ENCODE data around the gene CHD6. TPM values are rescaled to one million over a fixed set of nuclear protein-coding genes. Genes with fewer than 3 reads are reported as not detected.

The CHD6 gene
- total RNA-seq, 1 experiment from 2014 or later = 20.9 TPM

DNA sequence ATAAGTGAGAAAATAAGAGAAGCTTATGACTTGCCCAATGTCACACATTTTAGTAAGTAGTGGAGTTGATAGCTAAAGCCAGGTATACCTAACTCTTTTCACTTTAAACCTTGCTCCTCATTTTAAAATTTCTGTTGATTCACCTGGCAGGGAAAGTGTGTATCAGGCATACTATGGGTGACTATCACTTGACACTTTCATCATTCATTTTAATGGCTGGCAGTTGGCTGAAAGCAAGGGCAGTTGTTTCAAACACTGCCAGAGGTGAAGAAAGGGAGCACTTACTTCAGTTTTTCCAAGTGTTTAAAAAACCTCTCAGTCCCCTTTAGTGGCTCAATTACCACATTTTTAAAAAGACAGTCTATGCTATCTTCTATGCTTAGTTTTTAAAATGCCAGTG, 173.4 kb downstream of the CHD6 start:
- no peak for DNase-seq (ENCODE audit: low read depth in 1 of 2, low spot score in 2 of 2)
- no peaks in the 10 kb centered on the region for H3K9me3 ChIP-seq (replicated peaks)
- H3K36me3 ChIP-seq = peaks cover 77% of the 10 kb centered on the region
- H3K4me3 ChIP-seq = no peak overlapping the region
- no peak overlapping the region for H3K27ac ChIP-seq
- no peaks in the 10 kb centered on the region for H3K27me3 ChIP-seq (replicated peaks)
- no peaks in the 10 kb centered on the region for H3K4me1 ChIP-seq (replicated peaks)

DNA sequence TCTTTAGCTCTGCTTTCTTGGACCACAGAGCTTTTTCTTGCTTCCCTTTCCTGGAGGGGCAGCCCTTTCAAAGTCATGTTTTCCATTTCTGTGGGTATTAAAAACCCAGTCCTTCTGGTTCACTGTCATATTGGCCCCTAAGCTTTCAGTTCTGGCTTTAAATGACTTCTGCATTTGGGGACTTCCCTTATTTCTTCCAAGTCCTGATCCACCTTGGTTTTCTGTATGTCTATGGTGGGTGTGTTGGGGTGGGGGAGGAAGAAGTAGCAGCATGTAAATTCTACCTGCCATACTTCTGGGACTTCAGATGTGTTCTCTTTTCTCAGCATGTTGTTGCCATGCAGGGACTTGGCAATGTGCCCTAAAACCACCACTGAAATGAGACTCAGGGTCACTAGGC, 174.5 kb downstream of the CHD6 start:
- H3K9me3 ChIP-seq (replicated peaks) = no peaks in the 10 kb centered on the region
- no peaks in the 10 kb centered on the region for H3K27me3 ChIP-seq (replicated peaks)
- DNase-seq (ENCODE audit: low read depth in 1 of 2, low spot score in 2 of 2) = no peak
- no peak overlapping the region for H3K4me3 ChIP-seq
- no peaks in the 10 kb centered on the region for H3K4me1 ChIP-seq (replicated peaks)
- peaks cover 77% of the 10 kb centered on the region for H3K36me3 ChIP-seq
- H3K27ac ChIP-seq = no peak overlapping the region

DNA sequence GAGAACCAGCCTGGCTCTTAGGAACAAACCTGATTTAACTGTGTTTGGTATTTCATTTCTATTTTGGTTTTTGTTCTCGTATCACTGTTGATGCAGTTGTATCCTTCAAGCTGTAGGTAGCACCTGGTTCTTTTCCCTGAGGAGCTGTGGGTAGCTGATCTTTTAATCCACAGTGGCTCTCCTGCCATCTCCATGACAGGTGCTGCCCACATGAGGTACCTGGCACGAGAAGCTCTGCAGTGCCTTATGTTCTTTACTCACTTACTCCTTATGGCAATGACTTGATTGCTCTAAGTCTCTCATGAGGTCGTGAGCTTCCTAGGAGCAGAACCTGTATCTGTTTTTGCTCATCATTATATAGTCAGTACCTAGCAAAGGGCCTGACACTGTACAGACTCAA, 177.3 kb downstream of the CHD6 start:
- peaks cover 54% of the 10 kb centered on the region for H3K36me3 ChIP-seq
- no peaks in the 10 kb centered on the region for H3K4me1 ChIP-seq (replicated peaks)
- no peak overlapping the region for H3K27ac ChIP-seq
- DNase-seq (ENCODE audit: low read depth in 1 of 2, low spot score in 2 of 2) = no peak
- no peaks in the 10 kb centered on the region for H3K9me3 ChIP-seq (replicated peaks)
- H3K4me3 ChIP-seq = no peak overlapping the region
- no peaks in the 10 kb centered on the region for H3K27me3 ChIP-seq (replicated peaks)

DNA sequence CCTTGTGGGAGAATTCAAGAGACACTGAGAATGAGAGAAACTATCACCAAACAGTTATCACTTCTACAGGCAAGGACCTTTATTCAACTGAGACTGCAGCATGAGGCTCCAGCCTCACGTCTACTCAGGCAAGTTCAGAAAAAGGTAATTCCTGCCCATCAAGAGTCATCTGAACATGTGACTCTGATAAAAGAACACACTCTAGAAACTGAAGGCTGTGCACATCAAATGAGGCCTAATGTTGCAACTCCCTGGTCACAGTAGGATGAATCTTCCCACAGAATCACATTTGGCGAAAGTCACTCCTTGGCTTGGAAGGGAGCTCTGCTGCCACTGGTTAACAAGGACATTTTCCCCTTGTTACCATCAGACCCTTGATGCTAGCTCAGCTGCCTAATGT, 180.3 kb downstream of the CHD6 start:
- H3K36me3 ChIP-seq = peaks cover 27% of the 10 kb centered on the region
- H3K4me3 ChIP-seq = no peak overlapping the region
- DNase-seq (ENCODE audit: low read depth in 1 of 2, low spot score in 2 of 2) = no peak
- no peak overlapping the region for H3K27ac ChIP-seq
- H3K9me3 ChIP-seq (replicated peaks) = no peaks in the 10 kb centered on the region
- H3K27me3 ChIP-seq (replicated peaks) = no peaks in the 10 kb centered on the region
- no peaks in the 10 kb centered on the region for H3K4me1 ChIP-seq (replicated peaks)

DNA sequence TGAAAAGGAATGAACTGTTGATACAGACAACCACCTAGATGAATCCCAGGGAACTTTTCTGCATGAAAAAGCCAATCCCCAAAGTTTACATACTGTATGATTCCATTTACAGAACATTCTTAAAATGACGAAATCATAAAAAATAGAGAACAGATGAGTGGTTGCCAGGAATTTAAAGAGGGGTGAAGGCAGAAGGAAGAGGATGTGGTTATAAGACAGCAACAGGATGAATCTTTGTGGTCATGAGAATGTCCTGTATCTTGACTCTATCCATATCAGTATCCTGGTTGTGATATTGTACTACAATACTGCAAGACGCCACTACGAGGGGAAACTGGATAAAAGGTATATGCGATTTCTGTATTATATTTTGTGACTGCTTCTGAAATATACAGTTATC, 181.5 kb downstream of the CHD6 start:
- Histone ChIP-seq H3K27me3 (replicated peaks) (no peaks in the 10 kb centered on the region), H3K36me3 (peaks cover 23% of the 10 kb centered on the region), H3K4me1 (replicated peaks) (no peaks in the 10 kb centered on the region), H3K9me3 (replicated peaks) (no peaks in the 10 kb centered on the region), H3K27ac (no peak overlapping the region), H3K4me3 (no peak overlapping the region)
- DNase-seq (ENCODE audit: low read depth in 1 of 2, low spot score in 2 of 2) = no peak

DNA sequence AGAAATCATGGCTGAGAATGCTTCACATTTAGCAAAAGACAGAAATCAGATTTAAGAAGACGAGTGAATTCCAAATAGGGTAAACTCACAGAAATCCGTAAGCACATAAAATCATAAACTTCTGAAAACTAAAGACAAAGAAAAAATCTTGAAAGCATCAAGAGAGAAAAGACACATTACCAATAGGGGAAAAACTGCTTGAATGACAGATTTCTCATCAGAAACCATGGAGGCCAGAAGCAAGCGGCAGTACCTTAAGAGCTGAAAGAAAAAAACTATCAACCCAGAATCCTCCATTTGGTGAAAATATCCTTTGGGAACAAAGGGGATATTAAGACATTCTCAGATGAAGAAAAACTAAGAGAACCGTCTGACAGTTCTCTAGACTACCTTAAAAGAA, 185.0 kb downstream of the CHD6 start:
- Histone ChIP-seq H3K36me3 (peaks cover 3% of the 10 kb centered on the region; the same call in 1 of the 2 replicates), H3K27me3 (replicated peaks) (no peaks in the 10 kb centered on the region), H3K4me3 (no peak overlapping the region), H3K4me1 (replicated peaks) (peaks cover 9% of the 10 kb centered on the region), H3K27ac (no peak overlapping the region), H3K9me3 (replicated peaks) (no peaks in the 10 kb centered on the region)
- DNase-seq (ENCODE audit: low read depth in 1 of 2, low spot score in 2 of 2) = no peak

DNA sequence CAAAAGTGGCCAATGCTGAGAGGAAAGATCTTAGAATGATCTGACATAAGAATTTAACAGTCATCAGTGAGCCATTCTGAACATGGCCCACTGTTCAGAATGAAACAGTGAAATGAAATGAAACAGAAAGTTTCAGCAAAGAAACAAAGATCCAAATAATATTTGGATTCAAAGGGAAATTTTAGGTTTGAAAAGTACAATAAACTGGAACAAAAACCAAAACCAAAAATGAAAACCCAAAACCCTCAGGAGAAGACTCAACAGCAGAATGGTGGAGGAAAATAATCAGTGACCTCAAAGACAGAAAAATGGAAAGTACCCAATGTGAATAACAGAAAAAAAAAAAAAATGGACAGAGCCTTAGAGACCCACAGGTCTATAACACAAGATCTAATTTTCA, 185.4 kb downstream of the CHD6 start:
- Histone ChIP-seq H3K27me3 (replicated peaks) (no peaks in the 10 kb centered on the region), H3K9me3 (replicated peaks) (no peaks in the 10 kb centered on the region), H3K4me3 (no peak overlapping the region), H3K4me1 (replicated peaks) (peaks cover 14% of the 10 kb centered on the region), H3K27ac (no peak overlapping the region), H3K36me3 (peaks cover 7% of the 10 kb centered on the region)
- no peak for DNase-seq (ENCODE audit: low read depth in 1 of 2, low spot score in 2 of 2)

DNA sequence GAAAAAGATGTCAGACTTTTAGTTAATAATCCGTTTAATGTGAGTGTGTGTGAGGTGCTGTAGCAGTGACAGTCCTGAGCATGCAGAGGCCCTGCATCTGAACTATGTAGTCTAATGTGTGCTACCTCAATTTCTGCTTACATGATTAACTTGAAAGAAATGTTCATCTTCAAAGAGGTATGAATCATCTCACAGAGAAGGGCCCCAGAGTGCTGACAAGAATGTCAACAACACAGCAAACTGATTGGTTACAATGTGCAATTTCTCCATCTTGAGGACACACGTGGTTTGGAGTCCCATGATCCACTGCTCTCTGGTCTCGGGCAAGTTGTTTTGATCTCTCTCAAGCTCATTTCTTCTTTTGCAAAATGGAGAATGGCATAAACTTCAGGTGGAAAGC, 189.9 kb downstream of the CHD6 start:
- H3K36me3 ChIP-seq = peaks cover 40% of the 10 kb centered on the region
- peaks cover 15% of the 10 kb centered on the region for H3K4me1 ChIP-seq (replicated peaks)
- peak; percentile 54 to 55 for DNase-seq (ENCODE audit: low read depth in 1 of 2, low spot score in 2 of 2)
- no peaks in the 10 kb centered on the region for H3K9me3 ChIP-seq (replicated peaks)
- H3K27ac ChIP-seq = no peak overlapping the region
- H3K4me3 ChIP-seq = no peak overlapping the region
- H3K27me3 ChIP-seq (replicated peaks) = no peaks in the 10 kb centered on the region

DNA sequence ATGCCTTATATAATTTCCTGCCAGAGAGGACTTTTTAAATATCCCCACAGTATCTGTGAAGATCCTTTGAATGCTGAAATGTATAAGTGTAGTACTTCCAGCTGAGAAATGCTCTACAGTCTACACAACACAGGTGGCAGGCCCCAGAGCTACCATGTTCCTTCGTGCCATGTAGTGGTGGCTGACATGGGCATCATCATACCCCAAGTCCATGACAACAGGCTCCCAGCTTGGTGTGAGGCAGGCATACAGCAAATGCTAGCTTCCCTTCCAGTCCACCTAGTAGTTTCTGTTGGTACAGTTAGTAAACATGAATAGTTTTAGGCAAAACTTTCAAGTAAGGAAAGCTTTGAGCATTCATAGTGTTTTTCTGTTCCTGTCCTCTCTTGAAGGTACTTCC, 190.3 kb downstream of the CHD6 start:
- no peak for DNase-seq (ENCODE audit: low read depth in 1 of 2, low spot score in 2 of 2)
- Histone ChIP-seq H3K27me3 (replicated peaks) (no peaks in the 10 kb centered on the region), H3K9me3 (replicated peaks) (no peaks in the 10 kb centered on the region), H3K27ac (no peak overlapping the region), H3K4me1 (replicated peaks) (peaks cover 15% of the 10 kb centered on the region), H3K36me3 (peaks cover 45% of the 10 kb centered on the region), H3K4me3 (no peak overlapping the region)

DNA sequence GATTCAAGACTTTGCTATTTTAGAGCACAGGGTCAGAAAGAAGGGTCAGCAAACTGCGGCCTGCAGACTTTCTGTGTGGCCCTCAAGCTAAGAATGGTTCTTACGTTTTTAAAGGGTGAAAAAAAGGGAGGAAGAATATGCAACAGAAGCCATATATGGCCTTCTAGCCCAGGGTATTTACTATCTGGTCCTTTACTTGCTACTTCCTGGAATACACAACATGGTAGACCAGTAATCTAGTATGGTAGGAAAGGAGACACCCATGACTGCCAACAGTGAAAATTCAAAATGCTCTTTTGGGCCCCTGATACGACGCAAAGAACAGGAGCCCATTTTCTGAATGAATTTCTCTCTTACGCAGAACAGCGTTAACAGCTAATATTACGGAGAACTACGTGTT, 191.2 kb downstream of the CHD6 start:
- H3K9me3 ChIP-seq (replicated peaks) = no peaks in the 10 kb centered on the region
- no peaks in the 10 kb centered on the region for H3K27me3 ChIP-seq (replicated peaks)
- no peak overlapping the region for H3K4me3 ChIP-seq
- no peak overlapping the region for H3K27ac ChIP-seq
- H3K36me3 ChIP-seq = peaks cover 51% of the 10 kb centered on the region
- DNase-seq (ENCODE audit: low read depth in 1 of 2, low spot score in 2 of 2) = no peak
- peaks cover 15% of the 10 kb centered on the region for H3K4me1 ChIP-seq (replicated peaks)

DNA sequence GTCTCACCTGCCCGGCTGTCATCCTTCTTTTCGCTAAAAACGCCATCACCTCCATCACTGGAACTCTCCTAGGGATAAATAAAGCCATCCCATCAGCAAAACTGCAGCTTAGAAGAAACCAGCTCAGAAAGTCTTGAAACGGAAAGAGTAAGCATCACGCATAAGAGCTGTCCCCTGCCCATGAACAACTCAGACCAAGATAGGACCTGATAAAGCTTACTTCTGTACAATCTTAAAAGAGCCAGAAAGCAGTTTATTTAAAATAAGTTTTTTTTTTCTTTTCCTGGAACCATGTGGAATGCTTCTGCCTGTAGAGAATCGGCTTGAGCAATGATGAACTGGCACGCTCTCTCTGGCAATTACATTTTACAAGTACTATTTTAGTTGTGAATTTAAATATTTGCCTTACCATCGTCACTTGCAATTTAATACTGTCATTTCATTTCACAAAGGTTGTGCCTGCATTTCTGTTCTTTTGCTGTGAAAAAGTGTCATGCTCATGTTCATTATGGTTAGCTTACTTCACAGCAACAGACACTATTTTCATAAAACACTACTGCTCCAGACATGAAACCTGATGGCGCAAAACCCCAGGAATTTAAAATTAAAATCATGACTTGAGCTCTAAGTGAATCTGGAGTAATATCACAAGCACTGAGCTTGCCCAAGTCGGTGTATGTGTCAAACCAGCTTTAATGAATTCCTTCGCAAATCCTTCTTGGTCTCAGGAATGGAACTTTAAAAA, 191.9 kb downstream of the CHD6 start:
- Histone ChIP-seq H3K27ac (no peak overlapping the region), H3K9me3 (replicated peaks) (no peaks in the 10 kb centered on the region), H3K36me3 (peaks cover 58% of the 10 kb centered on the region), H3K4me1 (replicated peaks) (peaks cover 15% of the 10 kb centered on the region), H3K27me3 (replicated peaks) (no peaks in the 10 kb centered on the region), H3K4me3 (no peak overlapping the region)
- no peak for DNase-seq (ENCODE audit: low read depth in 1 of 2, low spot score in 2 of 2)

DNA sequence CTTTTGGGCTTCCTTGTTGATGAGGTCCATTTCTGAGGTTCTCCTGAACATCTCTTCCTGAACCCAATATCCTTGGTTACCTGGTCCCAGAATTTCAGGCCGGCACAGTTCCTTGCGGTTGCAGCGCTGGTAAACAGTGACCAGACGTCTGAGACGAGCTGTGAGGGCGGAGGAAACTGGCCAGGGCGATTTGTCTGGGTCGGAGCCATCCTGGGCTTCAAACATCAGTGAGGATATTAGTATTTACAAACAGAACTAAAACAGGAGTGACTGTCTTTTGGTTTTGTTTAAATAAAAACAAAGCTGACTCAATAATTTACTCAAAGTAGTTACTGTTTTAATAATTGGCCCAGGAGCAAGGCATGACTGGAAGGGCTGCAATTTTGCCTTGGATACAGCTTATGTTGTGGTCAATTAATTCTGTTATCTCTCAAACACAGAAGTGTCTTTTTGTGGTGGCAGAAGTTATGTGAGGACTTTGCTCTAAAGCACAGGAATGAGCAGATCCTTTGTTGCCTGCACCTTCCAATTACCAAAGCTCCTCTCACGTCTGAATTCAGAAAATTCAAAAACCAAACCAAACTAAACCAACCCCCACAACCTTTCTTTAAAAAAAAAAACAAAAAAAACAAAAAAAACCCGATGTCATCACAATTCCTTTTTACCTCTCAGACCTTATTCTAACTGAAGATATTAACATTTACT, 192.8 kb downstream of the CHD6 start:
- Histone ChIP-seq H3K27me3 (replicated peaks) (no peaks in the 10 kb centered on the region), H3K9me3 (replicated peaks) (no peaks in the 10 kb centered on the region), H3K4me3 (no peak overlapping the region), H3K27ac (no peak overlapping the region), H3K4me1 (replicated peaks) (peaks cover 15% of the 10 kb centered on the region), H3K36me3 (peaks cover 63% of the 10 kb centered on the region)
- no peak for DNase-seq (ENCODE audit: low read depth in 1 of 2, low spot score in 2 of 2)

DNA sequence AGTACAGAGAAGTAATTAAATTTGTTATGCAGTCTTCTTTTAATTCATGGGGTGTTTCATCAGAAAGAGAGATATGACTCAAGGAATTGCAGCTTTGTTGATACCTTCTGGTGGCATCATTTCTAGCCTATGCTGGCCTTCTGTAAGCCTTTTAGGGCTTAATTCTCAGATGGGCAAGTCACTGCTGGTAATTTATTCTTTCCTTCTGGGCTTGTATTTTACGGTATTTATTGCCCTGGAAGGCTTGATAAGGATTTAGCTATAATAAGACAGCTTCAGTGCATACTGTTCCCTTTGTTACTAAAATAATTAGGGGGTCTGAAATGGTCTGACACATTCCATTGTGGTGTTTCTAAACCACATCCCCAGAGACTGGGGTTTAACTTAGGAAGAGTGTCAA, 193.6 kb downstream of the CHD6 start:
- no peaks in the 10 kb centered on the region for H3K9me3 ChIP-seq (replicated peaks)
- DNase-seq (ENCODE audit: low read depth in 1 of 2, low spot score in 2 of 2) = no peak

DNA sequence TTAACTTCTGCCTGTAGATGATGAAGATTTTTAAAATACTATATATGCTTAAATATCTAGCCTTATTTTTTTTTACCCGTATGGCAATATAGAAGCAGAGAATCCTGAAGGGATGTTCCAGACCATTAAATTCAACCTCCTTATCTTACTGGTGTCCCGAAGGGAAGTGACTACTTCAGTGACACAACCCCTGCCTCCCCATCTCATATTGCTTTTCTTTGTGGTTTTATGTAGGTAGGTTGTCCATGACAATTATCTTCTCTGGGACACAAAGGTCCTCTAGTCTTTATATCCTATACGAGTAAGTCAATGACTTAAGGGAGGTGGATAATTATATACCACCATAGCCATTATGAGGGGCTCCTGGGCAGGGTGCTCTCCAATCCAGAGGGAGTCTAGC, 194.2 kb downstream of the CHD6 start:
- Histone ChIP-seq H3K9me3 (replicated peaks) (no peaks in the 10 kb centered on the region), H3K36me3 (peaks cover 69% of the 10 kb centered on the region), H3K4me3 (no peak overlapping the region), H3K27ac (no peak overlapping the region), H3K4me1 (replicated peaks) (peaks cover 14% of the 10 kb centered on the region), H3K27me3 (replicated peaks) (no peaks in the 10 kb centered on the region)
- no peak for DNase-seq (ENCODE audit: low read depth in 1 of 2, low spot score in 2 of 2)

More for the DNA sequence above, 193.6 kb downstream of the CHD6 start:
- H3K36me3 ChIP-seq = peaks cover 69% of the 10 kb centered on the region
- H3K27me3 ChIP-seq (replicated peaks) = no peaks in the 10 kb centered on the region
- H3K27ac ChIP-seq = no peak overlapping the region
- peaks cover 15% of the 10 kb centered on the region for H3K4me1 ChIP-seq (replicated peaks)
- H3K4me3 ChIP-seq = no peak overlapping the region

Data from SJSA1 (cell line).